Midbrain (tissue), 1 donor: ENCODE measurements around the gene BCDIN3D.
"Not testable (repeated sequence)": the region's sequence is repeated elsewhere in the genome, so short reads cannot be mapped to it uniquely, and the experiment has no call there.

Source experiments
- DNase-seq: peaks from one replicate; lab custom pipeline; 2025; lab: John Stamatoyannopoulos, UW

Gene BCDIN3D, protein sequence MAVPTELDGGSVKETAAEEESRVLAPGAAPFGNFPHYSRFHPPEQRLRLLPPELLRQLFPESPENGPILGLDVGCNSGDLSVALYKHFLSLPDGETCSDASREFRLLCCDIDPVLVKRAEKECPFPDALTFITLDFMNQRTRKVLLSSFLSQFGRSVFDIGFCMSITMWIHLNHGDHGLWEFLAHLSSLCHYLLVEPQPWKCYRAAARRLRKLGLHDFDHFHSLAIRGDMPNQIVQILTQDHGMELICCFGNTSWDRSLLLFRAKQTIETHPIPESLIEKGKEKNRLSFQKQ

DNA sequence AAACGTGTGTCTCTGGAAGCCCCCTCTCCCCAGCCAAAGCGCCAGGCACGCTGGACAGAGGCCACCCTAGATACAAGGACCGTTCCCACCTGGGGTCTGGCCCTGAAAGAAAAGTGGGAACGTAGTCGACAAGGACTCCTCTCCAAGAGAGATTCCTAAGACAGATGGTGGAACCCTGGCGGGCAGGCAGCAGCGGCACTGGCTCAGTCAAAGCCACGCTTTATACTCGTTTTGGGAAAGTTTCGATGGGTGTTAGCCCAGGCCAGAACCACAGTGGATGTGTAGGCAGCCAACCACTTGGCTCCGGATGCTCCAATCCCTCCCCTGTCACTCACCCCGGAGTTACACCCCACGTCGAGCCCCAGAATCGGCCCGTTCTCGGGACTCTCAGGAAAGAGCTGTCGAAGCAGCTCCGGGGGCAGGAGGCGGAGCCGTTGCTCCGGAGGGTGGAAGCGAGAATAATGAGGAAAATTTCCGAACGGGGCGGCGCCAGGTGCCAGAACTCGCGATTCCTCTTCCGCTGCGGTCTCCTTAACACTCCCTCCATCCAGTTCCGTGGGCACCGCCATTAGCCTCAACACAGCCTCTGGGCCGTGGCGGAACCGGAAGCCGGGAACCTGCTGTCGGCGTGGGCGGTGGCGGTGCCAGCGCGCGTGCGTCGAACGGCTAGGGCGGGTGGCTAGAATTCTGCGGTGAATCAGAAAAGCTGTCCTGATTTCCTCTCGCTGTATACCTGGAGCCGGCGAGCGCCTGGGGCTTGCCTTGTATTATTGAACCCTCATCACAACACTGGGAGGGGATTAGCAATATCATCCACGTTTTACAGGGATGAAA, at the start of gene BCDIN3D:
TSS of gene BCDIN3D (minus strand) at position 588 of the 834 bp plus-strand sequence. CDS start at position 569, 19 bp downstream.
- peak; percentile 90 for DNase-seq

GRCh38 chr12:49892084-49892731, 49.3 kb upstream of the BCDIN3D start:
- DNase-seq = no peak

GRCh38 chr12:49891476-49891875, 48.6 kb upstream of the BCDIN3D start:
- no peak for DNase-seq

- DNase-seq = no peak
Measured at GRCh38 chr12:49891012-49891411, 48.1 kb upstream of the BCDIN3D start.

- no peak for DNase-seq
Measured at GRCh38 chr12:49890096-49890461, 47.2 kb upstream of the BCDIN3D start.

DNA sequence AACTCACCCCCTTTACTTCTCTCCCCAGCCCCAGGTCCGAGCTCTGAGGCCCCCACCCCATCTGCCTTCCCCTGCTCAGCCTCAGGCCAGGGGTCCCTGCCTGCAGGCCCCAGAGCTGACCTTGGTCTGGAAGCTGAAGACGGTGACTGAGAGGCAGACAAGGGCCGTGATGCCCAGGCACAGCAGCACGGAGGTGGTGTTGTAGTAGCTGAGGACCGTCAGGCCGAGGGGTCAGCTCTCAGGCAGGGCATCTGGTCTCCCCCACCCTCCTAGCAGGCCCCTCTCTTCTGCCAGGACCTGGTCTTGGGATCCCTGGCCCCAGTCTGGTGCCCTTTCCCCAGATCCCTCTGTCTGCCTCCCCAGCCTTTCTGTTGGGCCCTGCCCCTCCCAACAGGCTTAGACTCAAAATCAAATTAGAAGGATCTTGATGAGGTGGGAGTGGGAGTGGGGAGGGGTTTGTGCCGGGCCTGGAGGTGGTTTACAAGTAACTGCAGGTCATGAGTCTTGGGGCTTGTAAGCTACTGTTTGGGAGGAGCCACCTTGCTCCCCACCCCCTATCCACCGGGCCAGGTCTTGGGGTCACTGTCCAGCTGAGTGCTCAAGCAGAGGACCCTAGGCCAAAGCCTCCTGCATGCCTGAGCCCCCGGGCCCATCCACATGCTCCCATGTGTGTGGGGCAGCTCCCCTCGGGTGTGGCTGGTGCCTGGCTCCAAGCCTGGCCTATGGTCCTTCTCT, 46.6 kb upstream of the BCDIN3D start:
- DNase-seq = no peak

- DNase-seq = no peak
Measured at GRCh38 chr12:49888461-49889151, 45.7 kb upstream of the BCDIN3D start.

- DNase-seq = no peak
Measured at GRCh38 chr12:49887536-49888401, 44.9 kb upstream of the BCDIN3D start.

DNA sequence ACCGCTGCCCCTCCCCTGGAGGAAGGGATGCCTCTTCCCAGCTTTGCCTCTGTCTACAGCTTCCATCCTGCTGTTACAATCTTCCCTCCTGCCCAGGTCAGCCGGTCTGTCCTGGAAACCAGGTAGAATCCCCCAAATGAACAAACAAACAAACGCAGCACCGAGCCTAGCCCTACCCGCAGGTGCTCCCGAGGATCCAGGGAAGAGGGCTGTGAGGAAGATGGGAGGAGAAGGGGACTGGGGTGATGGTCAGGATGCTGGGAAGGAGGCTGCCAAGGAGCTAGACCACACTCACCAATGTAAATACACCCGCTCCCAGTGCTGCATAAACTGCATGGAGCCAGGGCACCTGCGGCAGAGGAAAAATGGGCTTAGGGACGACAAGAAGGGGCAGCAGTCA, 44.2 kb upstream of the BCDIN3D start:
- no peak for DNase-seq

GRCh38 chr12:49885663-49886461, 43.0 kb upstream of the BCDIN3D start:
- DNase-seq = no peak

- DNase-seq = no peak
Measured at GRCh38 chr12:49885118-49885517, 42.2 kb upstream of the BCDIN3D start.

DNA sequence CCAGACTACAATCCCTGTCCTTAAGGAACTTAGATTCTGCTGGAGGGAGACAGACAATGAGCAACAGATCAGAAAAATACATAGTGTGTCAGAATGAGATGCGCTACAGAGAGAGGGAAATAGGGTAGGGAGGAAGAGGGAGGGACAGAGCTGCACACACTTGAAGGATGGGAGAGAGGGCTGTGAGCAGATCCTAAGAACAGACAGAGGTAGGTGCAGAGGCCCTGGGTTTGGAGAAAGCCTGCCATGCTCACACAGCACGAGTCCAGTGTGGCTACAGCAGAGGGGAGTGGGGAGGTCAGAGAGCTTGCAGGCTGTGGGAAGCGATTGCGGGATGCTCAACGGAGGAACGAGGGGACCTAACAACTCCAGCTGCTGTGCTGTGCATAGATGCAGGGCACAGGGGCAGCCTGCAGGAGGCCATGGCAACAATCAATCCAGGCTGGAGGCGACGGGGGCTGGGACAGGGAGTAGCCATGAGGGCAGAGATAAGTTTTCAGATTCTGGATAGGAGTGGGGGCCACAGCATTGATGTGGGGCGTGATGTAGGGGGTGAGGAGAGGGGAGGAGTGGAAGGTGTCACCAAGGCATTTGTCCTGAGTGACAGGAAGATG, 40.1 kb upstream of the BCDIN3D start:
- no peak for DNase-seq

- no peak for DNase-seq
Measured at GRCh38 chr12:49882248-49882850, 39.4 kb upstream of the BCDIN3D start.

DNA sequence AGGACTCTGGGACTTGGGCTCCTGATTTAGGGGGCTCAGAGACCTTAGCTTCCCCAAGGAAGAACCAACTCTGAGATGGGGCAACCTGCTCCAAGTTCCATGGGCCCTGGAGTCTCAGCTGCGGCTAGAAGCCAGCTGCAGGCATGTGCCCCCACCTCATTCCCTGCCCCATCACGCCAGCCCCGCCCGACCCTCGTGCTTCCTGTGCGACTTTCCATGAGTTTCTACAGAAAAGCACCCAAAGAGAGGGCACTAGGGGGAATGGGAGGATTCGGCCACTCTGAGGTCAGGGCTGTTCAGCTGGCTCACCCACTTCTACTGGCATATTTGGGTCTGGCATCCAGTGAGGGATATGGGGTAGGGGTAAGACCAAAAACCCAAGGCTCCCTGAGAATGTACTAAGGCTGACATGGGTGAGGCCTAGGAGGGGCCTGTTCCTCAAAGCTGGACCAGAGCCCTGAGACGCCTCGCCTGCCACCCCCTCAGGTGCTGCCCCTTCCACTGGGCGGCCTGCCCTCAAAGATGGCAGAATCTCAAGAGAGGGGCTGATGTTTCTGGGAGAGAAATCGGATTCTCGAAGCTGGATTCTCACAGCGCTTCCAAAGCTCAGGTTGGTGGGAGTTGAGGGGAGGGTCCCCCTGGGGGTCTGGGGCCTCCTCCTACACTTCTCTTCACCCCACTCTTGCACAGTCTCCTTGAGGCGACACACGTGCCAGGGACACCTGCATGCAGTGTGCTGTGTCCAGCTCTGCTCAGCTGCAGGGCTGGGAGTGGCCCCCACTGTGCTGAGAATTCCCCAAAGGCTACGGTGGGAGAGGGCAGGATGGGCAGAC, 38.7 kb upstream of the BCDIN3D start:
- no peak for DNase-seq

DNA sequence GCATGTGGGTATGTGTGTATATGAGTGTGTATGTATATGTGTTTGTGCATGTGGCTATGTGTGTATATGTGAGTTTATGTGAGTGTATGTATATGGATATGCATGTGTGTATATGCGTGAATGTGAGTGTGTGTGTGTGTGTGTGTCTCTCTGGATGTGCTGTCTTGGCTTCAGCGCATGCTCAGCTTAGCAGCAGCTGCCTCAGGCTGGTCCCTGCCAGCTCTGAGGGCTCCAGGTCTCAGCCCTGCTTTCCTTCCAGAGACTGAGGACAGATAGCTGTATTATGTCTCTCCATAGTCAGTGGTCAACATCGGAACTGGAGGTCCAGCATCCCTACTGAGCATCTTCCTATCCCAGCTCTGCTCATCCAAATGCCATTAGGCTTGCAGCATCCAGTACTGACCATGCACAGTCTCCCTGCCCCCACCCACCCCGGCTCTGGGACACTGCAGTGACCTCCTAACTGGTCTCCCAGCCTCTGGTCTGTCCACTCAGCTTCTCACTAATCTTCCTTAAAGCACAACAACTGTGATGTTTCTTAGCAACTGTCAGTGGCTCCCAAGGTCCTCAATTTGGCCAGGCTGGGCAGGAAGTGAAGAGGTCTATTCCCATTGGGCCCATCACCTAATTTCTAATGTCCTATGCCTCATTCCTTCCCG, 38.0 kb upstream of the BCDIN3D start:
- no peak for DNase-seq

GRCh38 chr12:49879065-49879464, 36.2 kb upstream of the BCDIN3D start:
- not testable (repeated sequence) for DNase-seq

DNA sequence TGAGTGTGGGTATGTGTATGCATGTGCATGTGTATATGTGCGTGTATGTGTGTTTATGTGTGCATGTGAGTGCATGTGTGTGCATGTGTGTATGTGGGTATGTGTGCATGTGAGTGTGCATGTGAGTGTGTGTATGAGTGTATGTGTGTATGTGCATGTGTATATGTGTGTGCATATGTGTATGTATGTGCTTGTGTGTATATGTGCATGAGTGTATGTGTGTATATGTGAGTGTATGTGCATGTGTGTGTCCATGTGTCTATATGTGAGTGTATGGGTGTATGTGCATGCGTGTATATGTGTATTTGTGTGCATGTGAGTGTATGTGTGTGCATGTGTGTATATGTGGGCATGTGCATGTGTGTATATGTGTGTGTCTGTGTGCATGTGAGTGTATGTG, 35.1 kb upstream of the BCDIN3D start:
- DNase-seq = no peak
